Psoas muscle (tissue), 8 donors: ENCODE data around the gene KIF23. TPM values are rescaled to one million over a fixed set of nuclear protein-coding genes. Genes with fewer than 3 reads are reported as not detected.

Experiments used
- ATAC-seq, 4 donors: fragments of 200-7000 bp; cut with Tn5 transposase; one replicate each; pipeline ENCODE4 v1.9.1; 2020; ENCODE audit warnings: moderate library complexity in 3 of 4, mild to moderate bottlenecking in 2 of 4
- DNase-seq, 2 donors: peaks; one replicate each; pipeline ENCODE4 v3.0.0-alpha.2; 2020
- H3K27ac ChIP-seq: fragments of 200-600 bp; one replicate; pipeline ENCODE4 v1.8.0; 2022
- H3K27me3 ChIP-seq, 3 donors: fragments of 200-600 bp in 1 of 3; one replicate each; pipeline versions ENCODE4 v1.6.1 to v1.8.0; 2013 to 2022; ENCODE audit warnings: low read length in 2 of 3, mild to moderate bottlenecking in 2 of 3, moderate library complexity in 1 of 3; ENCODE audit not compliant: insufficient read depth in 3 of 3
- H3K36me3 ChIP-seq, 2 donors: fragments of 200-600 bp in 1 of 2; one replicate each; pipeline versions ENCODE4 v1.6.1 to v1.8.0; 2013 to 2022; ENCODE audit warnings: low read depth in 1 of 2, mild to moderate bottlenecking in 1 of 2, moderate library complexity in 1 of 2; ENCODE audit not compliant: insufficient read depth in 1 of 2
- H3K4me1 ChIP-seq: fragments of 200-600 bp; one replicate; pipeline ENCODE4 v1.8.0; 2022
- H3K4me3 ChIP-seq: fragments of 200-600 bp; one replicate; pipeline ENCODE4 v1.8.0; 2022; ENCODE audit warnings: mild to moderate bottlenecking
- H3K9me3 ChIP-seq: fragments of 200-600 bp; one replicate; pipeline ENCODE4 v1.8.0; 2022
- CTCF ChIP-seq: fragments of 200-600 bp; IDR thresholded peaks from one replicate; pipeline ENCODE4 v1.8.0; 2022; ENCODE audit warnings: antibody characterized with exemption
- WGBS, 3 donors: extraction: QIAGEN DNeasy Blood & Tissue Kit; methylation state at CpG; one replicate each; pipeline versions ENCODE4 v1.1.6 to v1.1.7; 2013; 5-methylcytosine and 5-hydroxymethylcytosine counted together
- intact Hi-C, 2 donors: fragments of 100-400 bp; cut with DNase I; formaldehyde crosslinking; loops; one replicate each; pipeline versions ENCODE4 v1.11.0 to v1.14.2; 2022
- polyA plus RNA-seq, 3 donors: library from polyadenylated mRNA; stranded (reverse); fragments of 200-250 nt; gene quantifications; one replicate each; pipeline ENCODE4 v1.2.3, GENCODE V29; 2013
- total RNA-seq, 4 donors: library from RNA; stranded (reverse); fragmentation: NEBNext Ultra II Directional in 2 of 4; extraction: Animal tissue kit (Norgen Biotek cat#: 25700) in 2 of 4; gene quantifications; one replicate each; pipeline versions ENCODE4 v1.2.1 to v1.2.4, GENCODE V29; 2021 to 2023
- donor health status: healthy with polysubstance abuse.
- donor health status: DM: no; HTN: no; CAD: no; lungs with moderate emphysema.
- donor health status: Bipolar disorder and iron deficiency.
- donor health status: healthy.
- donor health status: DM: yes; HTN: yes; CAD: no.
- donor health status: DM: no; HTN: no; CAD: no.
- donor health status: DM: no; HTN: no; CAD: no.
- donor health status: DM: yes; HTN: yes; CAD: no.

The KIF23 gene
- total and polyA plus RNA-seq, 7 donors: 0.04 to 0.69 (median 0.41) TPM; not detected in 1

- TF ChIP-seq CTCF: no peak
- no peaks in the 10 kb centered on the region for H3K36me3 ChIP-seq
- H3K9me3 ChIP-seq: no peaks in the 10 kb centered on the region
- DNase-seq (no peak), ATAC-seq (no peak)
- H3K4me1 ChIP-seq: no peaks in the 10 kb centered on the region
- no peak overlapping the region for H3K27ac ChIP-seq
- H3K4me3 ChIP-seq: no peak overlapping the region
- WGBS, 3 donors: 82 to 88% (median 87%) methylated on average over 12 of the region's 12 CpGs
- H3K27me3 ChIP-seq: no peaks in the 10 kb centered on the region
- intact Hi-C loops: no loop called here
These were observed 29.2 kb upstream of the KIF23 start for GRCh38 chr15:69384626-69385598.

- no peak for ATAC-seq
- no peaks in the 10 kb centered on the region for H3K36me3 ChIP-seq
- no peaks in the 10 kb centered on the region for H3K9me3 ChIP-seq
- intact Hi-C loops: no loop called here
- no peak for TF ChIP-seq CTCF
- 94 to 98% (median 95%) methylated on average over 2 of the region's 2 CpGs for WGBS, 3 donors
- DNase-seq: no peak
- no peaks in the 10 kb centered on the region for H3K27me3 ChIP-seq
- no peak overlapping the region for H3K4me3 ChIP-seq
- no peaks in the 10 kb centered on the region for H3K4me1 ChIP-seq
- no peak overlapping the region for H3K27ac ChIP-seq
These were observed 28.3 kb upstream of the KIF23 start for GRCh38 chr15:69385831-69386230.

GRCh38 chr15:69386284-69386683 lies 27.9 kb upstream of the KIF23 start:
- Histone ChIP-seq H3K36me3 (no peaks in the 10 kb centered on the region), H3K9me3 (no peaks in the 10 kb centered on the region), H3K27ac (no peak overlapping the region), H3K27me3 (no peaks in the 10 kb centered on the region), H3K4me3 (no peak overlapping the region), H3K4me1 (no peaks in the 10 kb centered on the region)
- intact Hi-C loops: no loop called here
- 63 to 73% (median 71%) methylated on average over 6 to 7 of the region's 7 CpGs for WGBS, 3 donors
- TF ChIP-seq CTCF: no peak
- no peak for DNase-seq
- no peak for ATAC-seq

- no peak for TF ChIP-seq CTCF
- H3K9me3 ChIP-seq: no peaks in the 10 kb centered on the region
- no peak for DNase-seq
- WGBS, 3 donors: 55 to 62% (median 60%) methylated on average over 6 of the region's 6 CpGs
- no peaks in the 10 kb centered on the region for H3K4me1 ChIP-seq
- intact Hi-C loops: no loop called here
- H3K27ac ChIP-seq: no peak overlapping the region
- ATAC-seq: no peak
- H3K4me3 ChIP-seq: no peak overlapping the region
- H3K27me3 ChIP-seq: no peaks in the 10 kb centered on the region
- no peaks in the 10 kb centered on the region for H3K36me3 ChIP-seq
These were observed 25.9 kb upstream of the KIF23 start for GRCh38 chr15:69388260-69388705.
